HepG2 (cell line): ENCODE data around the gene ITSN2. TPM values are rescaled to one million over a fixed set of nuclear protein-coding genes. Genes with fewer than 3 reads are reported as not detected.
A peak's percentile ranks its signal among the peaks of the same experiment; 100 is the strongest.

Experiments
- CREM ChIP-seq, 2 experiments: sonication (generic) in 1 of 2; formaldehyde crosslinking in 1 of 2; IDR thresholded peaks; 2 replicates each; pipeline versions ENCODE4 v1.4.0 to v1.6.1; 2016 to 2020; ENCODE audit warnings: antibody characterized with exemption in 1 of 2, mild to moderate bottlenecking in 1 of 2, missing genetic modification reagents in 1 of 2
- ERF ChIP-seq: IDR thresholded peaks from 2 replicates; pipeline ENCODE4 v1.6.1; 2018; ENCODE audit warnings: missing biosample characterization, missing genetic modification reagents
- FOXO4 ChIP-seq: sonication (generic); formaldehyde crosslinking; conservative IDR thresholded peaks from 2 replicates; pipeline ENCODE4 v1.8.1; 2023; ENCODE audit warnings: missing genetic modification reagents
- GRHL1 ChIP-seq: sonication (generic); formaldehyde crosslinking; conservative IDR thresholded peaks from 2 replicates; pipeline ENCODE4 v1.8.0; 2022; ENCODE audit warnings: missing genetic modification reagents
- KMT2A ChIP-seq: sonication (generic); formaldehyde crosslinking; IDR thresholded peaks from 2 replicates; pipeline ENCODE4 v1.4.0; 2020; ENCODE audit warnings: missing genetic modification reagents
- KMT2B ChIP-seq: IDR thresholded peaks from 2 replicates; pipeline ENCODE4 v1.6.1; 2016; ENCODE audit warnings: missing genetic modification reagents, missing compliant biosample characterization
- MBNL3 ChIP-seq: fragments of 250-450 bp; sonication (Bioruptor Pico); conservative IDR thresholded peaks from 2 replicates; pipeline ENCODE4 v1.8.0; 2022; ENCODE audit warnings: mild to moderate bottlenecking, inconsistent platforms
- MTF2 ChIP-seq: sonication (generic); formaldehyde crosslinking; IDR thresholded peaks from 2 replicates; pipeline ENCODE4 v1.5.0; 2020; ENCODE audit warnings: missing genetic modification reagents, borderline replicate concordance
- MYC ChIP-seq: sonication (generic); formaldehyde crosslinking; IDR thresholded peaks from 2 replicates; pipeline ENCODE4 v1.9.0; 2021; ENCODE audit warnings: missing genetic modification reagents, borderline replicate concordance
- NFE2 ChIP-seq: sonication (generic); formaldehyde crosslinking; IDR thresholded peaks from 2 replicates; pipeline ENCODE4 v1.4.0; 2020; ENCODE audit warnings: missing genetic modification reagents
- PBX2 ChIP-seq: IDR thresholded peaks from 2 replicates; pipeline ENCODE4 v1.6.1; 2016; ENCODE audit warnings: control low read depth
- PRPF4 ChIP-seq: fragments of 200-400 bp; formaldehyde crosslinking; IDR thresholded peaks from 2 replicates; pipeline ENCODE4 v1.6.1; 2016; ENCODE audit warnings: low read length, low read depth; ENCODE audit not compliant: poor library complexity, severe bottlenecking
- SALL1 ChIP-seq: sonication (generic); formaldehyde crosslinking; IDR thresholded peaks from 2 replicates; pipeline ENCODE4 v1.8.0; 2022; ENCODE audit warnings: mild to moderate bottlenecking, missing genetic modification reagents
- TBX2 ChIP-seq: sonication (generic); formaldehyde crosslinking; IDR thresholded peaks from 2 replicates; pipeline ENCODE4 v1.5.0; 2020; ENCODE audit warnings: missing genetic modification reagents, mild to moderate bottlenecking, borderline replicate concordance
- TFDP2 ChIP-seq: sonication (generic); formaldehyde crosslinking; IDR thresholded peaks from 2 replicates; pipeline ENCODE4 v1.4.0; 2020; ENCODE audit warnings: missing genetic modification reagents
- ZBTB25 ChIP-seq: IDR thresholded peaks from 2 replicates; pipeline ENCODE4 v1.6.1; 2018; ENCODE audit warnings: missing genetic modification reagents
- ZBTB7A ChIP-seq: sonication (generic); formaldehyde crosslinking; IDR thresholded peaks from 2 replicates; pipeline ENCODE4 v1.8.0; 2022; ENCODE audit warnings: mild to moderate bottlenecking, missing genetic modification reagents
- ZNF276 ChIP-seq: sonication (generic); formaldehyde crosslinking; IDR thresholded peaks from 2 replicates; pipeline ENCODE4 v1.4.0; 2020; ENCODE audit warnings: mild to moderate bottlenecking, low read depth, missing genetic modification reagents
- ZNF704 ChIP-seq: sonication (generic); formaldehyde crosslinking; IDR thresholded peaks from 2 replicates; pipeline ENCODE4 v1.8.1; 2023; ENCODE audit warnings: mild to moderate bottlenecking, inconsistent platforms, moderate library complexity, missing genetic modification reagents, borderline replicate concordance
- polyA plus RNA-seq, 8 experiments: library from polyadenylated mRNA; depleted of rRNA in 3 of 8; stranded (reverse) in 7 of 8; unstranded in 1 of 8; fragments of >200 nt; fragmentation: Illumina TruSeq in 4 of 8; extraction: Trizol in 4 of 8; gene quantifications; 2 replicates each; pipeline versions ENCODE4 v1.2.1 to v1.2.3, GENCODE V29; 2011 to 2016; ENCODE audit warnings: low read depth in 4 of 8, missing spikeins in 1 of 8, mixed read lengths in 1 of 8; ENCODE audit not compliant: insufficient read depth in 1 of 8
- total RNA-seq, 5 experiments: library from RNA; depleted of rRNA; stranded (reverse); fragments of >200 nt; fragmentation: Illumina TruSeq; extraction: Trizol; gene quantifications; 2 replicates each; pipeline ENCODE4 v1.2.3, GENCODE V29; 2016; ENCODE audit warnings: low read depth in 1 of 5

ITSN2 gene
- total and polyA plus RNA-seq, 2 of the 13 experiments (the other 11 are each of a cell fraction or from before 2014, with no cell fraction given): 26.0 to 26.6 TPM

GRCh38 chr2:24164416-24164973 lies 195.8 kb downstream of the ITSN2 start (continued):
- no peak for TF ChIP-seq GRHL1 (CRISPR knock-in tag)
- TF ChIP-seq NFE2: no peak
- 0 out of 2 replicates have a peak, but pooled peaks have one; percentile 32 for TF ChIP-seq KMT2A (CRISPR knock-in tag)
- no peak for TF ChIP-seq ZNF276 (CRISPR knock-in tag)
- no peak for TF ChIP-seq PRPF4
- TF ChIP-seq ZBTB7A (CRISPR knock-in tag): 0 out of 2 replicates have a peak, but pooled peaks have one; percentile 46
- TF ChIP-seq MTF2 (CRISPR knock-in tag): no peak
- TF ChIP-seq ZNF704 (CRISPR knock-in tag): no peak
- TF ChIP-seq KMT2B: no peak
- TF ChIP-seq PBX2 (CRISPR knock-in tag): no peak
- TF ChIP-seq SALL1: peak; percentile 66; the same call in 1 of the 2 replicates
- TF ChIP-seq MBNL3 (CRISPR knock-in tag): no peak
- peak; percentile 67; the same call in 1 of the 2 replicates for TF ChIP-seq ERF (CRISPR knock-in tag)
- no peak for TF ChIP-seq TFDP2 (CRISPR knock-in tag)
- TF ChIP-seq TBX2: 0 out of 2 replicates have a peak, but pooled peaks have one; percentile 29
- no peak for TF ChIP-seq FOXO4 (CRISPR knock-in tag)
- TF ChIP-seq ZBTB25 (CRISPR knock-in tag): 0 out of 2 replicates have a peak, but pooled peaks have one; percentile 43
- no peak for TF ChIP-seq CREM (IDR thresholded peaks at IDR 0.05)
- TF ChIP-seq CREM (CRISPR knock-in tag; IDR thresholded peaks at IDR 0.05): no peak
- no peak for TF ChIP-seq MYC (CRISPR knock-in tag)
